ENCODE measurements around the gene OR8D4. TPM values are rescaled to one million over a fixed set of nuclear protein-coding genes. Genes with fewer than 3 reads are reported as not detected.

Gene OR8D4
- total and polyA plus RNA-seq, 2 experiments from 2014 or later, result 0.54 to 0.90 TPM

DNA sequence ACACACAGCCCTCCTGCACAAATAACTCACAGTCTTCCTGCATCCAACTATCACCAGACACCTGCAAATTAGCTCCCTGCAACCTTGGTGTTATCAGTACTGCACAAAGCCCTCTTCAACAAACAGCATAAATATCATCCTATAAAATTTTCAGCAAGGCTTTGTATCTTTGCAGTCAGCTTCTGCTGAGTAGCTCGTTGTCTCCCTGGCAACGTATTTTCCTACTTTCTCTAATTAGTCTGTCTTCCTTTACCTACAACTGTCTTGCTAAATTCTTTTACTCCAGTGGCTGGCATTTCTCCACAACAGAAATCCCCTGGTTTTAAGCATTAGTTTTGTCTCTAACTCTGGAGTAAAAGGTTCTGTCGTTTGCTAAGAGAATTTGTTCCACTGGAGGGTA, 3.9 kb downstream of the OR8D4 start:
- no peak for TF ChIP-seq EZH2phosphoT487 (IDR thresholded peaks at IDR 0.05; ENCODE audit: low read depth, severe bottlenecking, unreplicated experiment)
- TF ChIP-seq EZH2 (IDR thresholded peaks at IDR 0.05; ENCODE audit: borderline replicate concordance), result no peak
- TF ChIP-seq, protein P1, sequence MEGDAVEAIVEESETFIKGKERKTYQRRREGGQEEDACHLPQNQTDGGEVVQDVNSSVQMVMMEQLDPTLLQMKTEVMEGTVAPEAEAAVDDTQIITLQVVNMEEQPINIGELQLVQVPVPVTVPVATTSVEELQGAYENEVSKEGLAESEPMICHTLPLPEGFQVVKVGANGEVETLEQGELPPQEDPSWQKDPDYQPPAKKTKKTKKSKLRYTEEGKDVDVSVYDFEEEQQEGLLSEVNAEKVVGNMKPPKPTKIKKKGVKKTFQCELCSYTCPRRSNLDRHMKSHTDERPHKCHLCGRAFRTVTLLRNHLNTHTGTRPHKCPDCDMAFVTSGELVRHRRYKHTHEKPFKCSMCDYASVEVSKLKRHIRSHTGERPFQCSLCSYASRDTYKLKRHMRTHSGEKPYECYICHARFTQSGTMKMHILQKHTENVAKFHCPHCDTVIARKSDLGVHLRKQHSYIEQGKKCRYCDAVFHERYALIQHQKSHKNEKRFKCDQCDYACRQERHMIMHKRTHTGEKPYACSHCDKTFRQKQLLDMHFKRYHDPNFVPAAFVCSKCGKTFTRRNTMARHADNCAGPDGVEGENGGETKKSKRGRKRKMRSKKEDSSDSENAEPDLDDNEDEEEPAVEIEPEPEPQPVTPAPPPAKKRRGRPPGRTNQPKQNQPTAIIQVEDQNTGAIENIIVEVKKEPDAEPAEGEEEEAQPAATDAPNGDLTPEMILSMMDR (IDR thresholded peaks at IDR 0.05; ENCODE audit: poor library complexity), result no peak
- Histone ChIP-seq H3K4me3 (no peak overlapping the region), H2AFZ (no peak overlapping the region), H3K4me1 (ENCODE audit: insufficient read depth) (no peaks in the 10 kb centered on the region), H4K20me1 (ENCODE audit: insufficient read depth, poor library complexity, severe bottlenecking) (no peaks in the 10 kb centered on the region), H3K36me3 (replicated peaks; ENCODE audit: insufficient read depth, low read depth) (no peaks in the 10 kb centered on the region), H3K27me3 (no peaks in the 10 kb centered on the region), H3K79me2 (no peaks in the 10 kb centered on the region), H3K27ac (no peak overlapping the region), H3K9me2 (replicated peaks; ENCODE audit: insufficient read depth) (no peaks in the 10 kb centered on the region), H3K4me2 (no peak overlapping the region), H3K9me3 (ENCODE audit: low read depth) (no peaks in the 10 kb centered on the region)
- DNase-seq (ENCODE audit: low spot score), result no peak
- 43% methylated on average over 3 of the region's 3 CpGs for WGBS (ENCODE audit: low lambda C conversion rate, missing lambda C conversion rate)

GRCh38 chr11:123920943-123921342, 19.0 kb downstream of the OR8D4 start:
- H3K36me3 ChIP-seq (replicated peaks; ENCODE audit: insufficient read depth, low read depth), result no peaks in the 10 kb centered on the region
- WGBS (ENCODE audit: low lambda C conversion rate, missing lambda C conversion rate), result 86% methylated on average over 3 of the region's 3 CpGs
- no peaks in the 10 kb centered on the region for H3K79me2 ChIP-seq
- no peaks in the 10 kb centered on the region for H4K20me1 ChIP-seq (ENCODE audit: insufficient read depth, poor library complexity, severe bottlenecking)
- TF ChIP-seq EZH2phosphoT487 (IDR thresholded peaks at IDR 0.05; ENCODE audit: low read depth, severe bottlenecking, unreplicated experiment) (no peak), EZH2 (IDR thresholded peaks at IDR 0.05; ENCODE audit: borderline replicate concordance) (no peak)
- TF ChIP-seq, protein P1 (IDR thresholded peaks at IDR 0.05; ENCODE audit: poor library complexity), result no peak
- H3K27me3 ChIP-seq, result no peaks in the 10 kb centered on the region
- H3K9me2 ChIP-seq (replicated peaks; ENCODE audit: insufficient read depth), result no peaks in the 10 kb centered on the region
- H3K4me1 ChIP-seq (ENCODE audit: insufficient read depth), result no peaks in the 10 kb centered on the region
- DNase-seq (ENCODE audit: low spot score), result no peak
- no peak overlapping the region for H3K4me3 ChIP-seq
- no peak overlapping the region for H3K4me2 ChIP-seq
- H3K9me3 ChIP-seq (ENCODE audit: low read depth), result no peaks in the 10 kb centered on the region
- H3K27ac ChIP-seq, result no peak overlapping the region
- H2AFZ ChIP-seq, result no peak overlapping the region

DNA sequence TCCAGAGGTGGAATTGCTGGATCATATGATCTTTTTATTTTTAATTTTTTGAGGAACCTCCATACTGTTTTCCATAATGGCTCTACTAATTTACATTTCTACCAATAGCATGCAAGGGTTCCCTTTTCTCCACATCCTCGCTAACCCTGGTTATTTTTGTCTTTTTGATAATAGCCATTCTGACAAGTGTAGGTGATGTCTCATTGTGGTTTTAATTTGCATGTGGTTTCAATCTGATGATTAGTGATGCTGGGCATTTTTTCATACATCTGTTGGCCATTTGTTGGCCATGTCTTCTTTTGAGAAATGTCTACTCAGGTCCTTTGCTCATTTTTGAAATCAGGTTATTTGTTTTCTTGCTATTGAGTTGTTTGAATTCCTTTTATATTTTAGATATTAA, 22.1 kb downstream of the OR8D4 start:
- WGBS (ENCODE audit: low lambda C conversion rate, missing lambda C conversion rate), result 83% methylated on average over 1 of the region's 1 CpG
- Histone ChIP-seq H3K36me3 (replicated peaks; ENCODE audit: insufficient read depth, low read depth) (no peaks in the 10 kb centered on the region), H2AFZ (no peak overlapping the region), H3K4me1 (ENCODE audit: insufficient read depth) (no peaks in the 10 kb centered on the region), H3K9me2 (replicated peaks; ENCODE audit: insufficient read depth) (no peaks in the 10 kb centered on the region), H3K9me3 (ENCODE audit: low read depth) (no peaks in the 10 kb centered on the region), H3K27ac (no peak overlapping the region), H3K79me2 (no peaks in the 10 kb centered on the region), H3K27me3 (no peaks in the 10 kb centered on the region), H3K4me3 (no peak overlapping the region), H4K20me1 (ENCODE audit: insufficient read depth, poor library complexity, severe bottlenecking) (no peaks in the 10 kb centered on the region), H3K4me2 (no peak overlapping the region)
- TF ChIP-seq EZH2phosphoT487 (IDR thresholded peaks at IDR 0.05; ENCODE audit: low read depth, severe bottlenecking, unreplicated experiment), result no peak
- TF ChIP-seq EZH2 (IDR thresholded peaks at IDR 0.05; ENCODE audit: borderline replicate concordance), result no peak
- TF ChIP-seq, protein P1 (IDR thresholded peaks at IDR 0.05; ENCODE audit: poor library complexity), result no peak
- DNase-seq (ENCODE audit: low spot score), result no peak

- TF ChIP-seq EZH2 (IDR thresholded peaks at IDR 0.05; ENCODE audit: borderline replicate concordance) (no peak), EZH2phosphoT487 (IDR thresholded peaks at IDR 0.05; ENCODE audit: low read depth, severe bottlenecking, unreplicated experiment) (no peak)
- TF ChIP-seq, protein P1 (IDR thresholded peaks at IDR 0.05; ENCODE audit: poor library complexity), result no peak
- WGBS (ENCODE audit: low lambda C conversion rate, missing lambda C conversion rate), result 79% methylated on average over 1 of the region's 1 CpG
- no peaks in the 10 kb centered on the region for H3K9me2 ChIP-seq (replicated peaks; ENCODE audit: insufficient read depth)
Observed at GRCh38 chr11:123939317-123939716, 37.4 kb downstream of the OR8D4 start, which contains the start of gene OR4D5. Gene OR4D5 (plus strand): TSS chr11:123939617. CDS start chr11:123939617, 0 bp downstream.

More at GRCh38 chr11:123939317-123939716, 37.4 kb downstream of the OR8D4 start, which contains the start of gene OR4D5:
- Histone ChIP-seq H3K4me3 (no peak within 1 kb of the TSS), H3K79me2 (no peaks in the 10 kb centered on the region), H3K27me3 (no peaks in the 10 kb centered on the region), H3K9me3 (ENCODE audit: low read depth) (no peaks in the 10 kb centered on the region), H2AFZ (no peak within 1 kb of the TSS), H3K27ac (no peak within 1 kb of the TSS), H3K4me2 (no peak within 1 kb of the TSS), H3K4me1 (ENCODE audit: insufficient read depth) (no peaks in the 10 kb centered on the region), H3K36me3 (replicated peaks; ENCODE audit: insufficient read depth, low read depth) (no peaks in the 10 kb centered on the region), H4K20me1 (ENCODE audit: insufficient read depth, poor library complexity, severe bottlenecking) (no peaks in the 10 kb centered on the region)
- DNase-seq (ENCODE audit: low spot score), result no peak

Data from hepatocyte (in vitro differentiated cells).